Mesenchymal stem cell (in vitro differentiated cells and primary cell): ENCODE measurements around the gene NFATC2IP.
"Not testable (repeated sequence)": the region's sequence is repeated elsewhere in the genome, so short reads cannot be mapped to it uniquely, and the experiment has no call there.

Experiments
- DNase-seq: peaks from one replicate; pipeline ENCODE4 v3.0.0-alpha.2; 2013
- H2AFZ ChIP-seq: one replicate; pipeline ENCODE4 v1.6.1; 2013; ENCODE audit warnings: low read depth, mild to moderate bottlenecking, control low read depth, inconsistent platforms, low read length, moderate library complexity
- H2AK5ac ChIP-seq: 2 replicates; pipeline ENCODE4 v1.6.1; 2013; ENCODE audit warnings: low read length, moderate library complexity, mild to moderate bottlenecking, inconsistent platforms; ENCODE audit not compliant: severe bottlenecking
- H2BK120ac ChIP-seq: one replicate; pipeline ENCODE4 v1.6.1; 2013; ENCODE audit warnings: low read depth, mild to moderate bottlenecking, inconsistent platforms, low read length, moderate library complexity
- H2BK12ac ChIP-seq, 2 experiments: one replicate each; pipeline ENCODE4 v1.6.1; 2013; ENCODE audit warnings: inconsistent platforms in 2 of 2, low read length in 2 of 2, mild to moderate bottlenecking in 2 of 2, moderate library complexity in 2 of 2, control low read depth in 1 of 2
- H2BK15ac ChIP-seq: one replicate; pipeline ENCODE4 v1.6.1; 2013; ENCODE audit warnings: mild to moderate bottlenecking, low read depth, inconsistent platforms; ENCODE audit not compliant: poor library complexity, severe bottlenecking
- H2BK5ac ChIP-seq: 2 replicates; pipeline ENCODE4 v1.6.1; 2013; ENCODE audit warnings: low read depth, mild to moderate bottlenecking, low read length, control low read depth, inconsistent platforms; ENCODE audit not compliant: poor library complexity, severe bottlenecking
- H3K14ac ChIP-seq, 2 experiments: one replicate each; pipeline ENCODE4 v1.6.1; 2013; ENCODE audit warnings: inconsistent platforms in 2 of 2, low read length in 2 of 2, control low read depth in 1 of 2, mild to moderate bottlenecking in 1 of 2, moderate library complexity in 1 of 2
- H3K18ac ChIP-seq, 2 experiments: one replicate each; pipeline ENCODE4 v1.6.1; 2013; ENCODE audit warnings: inconsistent platforms in 2 of 2, low read length in 2 of 2, control low read depth in 1 of 2, low read depth in 1 of 2, mild to moderate bottlenecking in 1 of 2
- H3K23ac ChIP-seq, 2 experiments: one replicate each; pipeline ENCODE4 v1.6.1; 2013; ENCODE audit warnings: inconsistent platforms in 2 of 2, low read length in 2 of 2, mild to moderate bottlenecking in 2 of 2, moderate library complexity in 2 of 2, control low read depth in 1 of 2
- H3K27ac ChIP-seq: 2 replicates; pipeline ENCODE4 v1.5.1; 2013; ENCODE audit warnings: mild to moderate bottlenecking, moderate library complexity, low read length, control low read depth, inconsistent platforms; ENCODE audit not compliant: poor library complexity, severe bottlenecking
- H3K27me3 ChIP-seq, 2 experiments: 2 replicates each; pipeline versions ENCODE4 v1.6.1 to v1.7.0; 2013; ENCODE audit warnings: low read length in 2 of 2, mild to moderate bottlenecking in 2 of 2, moderate library complexity in 2 of 2, control low read depth in 1 of 2, inconsistent platforms in 1 of 2; ENCODE audit not compliant: control insufficient read depth in 1 of 2, insufficient read depth in 1 of 2
- H3K36me3 ChIP-seq, 2 experiments: 2 replicates each; pipeline versions ENCODE4 v1.6.1 to v1.7.0; 2013; ENCODE audit warnings: low read length in 2 of 2, control low read depth in 1 of 2, inconsistent platforms in 1 of 2, low read depth in 1 of 2, mild to moderate bottlenecking in 1 of 2; ENCODE audit not compliant: insufficient read depth in 2 of 2, control insufficient read depth in 1 of 2
- H3K4ac ChIP-seq, 2 experiments: one replicate each; pipeline ENCODE4 v1.6.1; 2013; ENCODE audit warnings: inconsistent platforms in 2 of 2, low read length in 2 of 2, mild to moderate bottlenecking in 2 of 2, moderate library complexity in 2 of 2, control low read depth in 1 of 2, low read depth in 1 of 2
- H3K4me1 ChIP-seq: 2 replicates; pipeline ENCODE4 v1.6.1; 2013; ENCODE audit warnings: low read depth, low read length, control low read depth; ENCODE audit not compliant: control insufficient read depth, insufficient read depth
- H3K4me2 ChIP-seq: 2 replicates; pipeline ENCODE4 v1.6.1; 2013; ENCODE audit warnings: low read length, mild to moderate bottlenecking, inconsistent platforms; ENCODE audit not compliant: poor library complexity, severe bottlenecking
- H3K4me3 ChIP-seq, 2 experiments: 2 replicates each; pipeline versions ENCODE4 v1.5.1 to v1.7.0; 2013; ENCODE audit warnings: low read length in 2 of 2, mild to moderate bottlenecking in 2 of 2, control low read depth in 1 of 2, low read depth in 1 of 2; ENCODE audit not compliant: insufficient read depth in 1 of 2
- H3K79me1 ChIP-seq: replicated peaks from 2 replicates; pipeline ENCODE4 v1.6.1; 2013; ENCODE audit warnings: mild to moderate bottlenecking, control low read depth, low read length, inconsistent platforms; ENCODE audit not compliant: poor library complexity, severe bottlenecking
- H3K9ac ChIP-seq: 2 replicates; pipeline ENCODE4 v1.7.0; 2013; ENCODE audit warnings: mild to moderate bottlenecking, low read length, moderate library complexity
- H3K9me3 ChIP-seq: 2 replicates; pipeline ENCODE4 v1.7.0; 2013; ENCODE audit warnings: mild to moderate bottlenecking, low read length; ENCODE audit not compliant: control insufficient read depth
- H4K8ac ChIP-seq: one replicate; pipeline ENCODE4 v1.6.1; 2013; ENCODE audit warnings: inconsistent platforms, mild to moderate bottlenecking, low read length, moderate library complexity
- H4K91ac ChIP-seq: one replicate; pipeline ENCODE4 v1.6.1; 2013; ENCODE audit warnings: mild to moderate bottlenecking, low read length, inconsistent platforms
- WGBS: methylation state at CpG from one replicate; pipeline ENCODE4 v1.1.7; 2013; ENCODE audit warnings: mixed read lengths; 5-methylcytosine and 5-hydroxymethylcytosine counted together

The NFATC2IP gene

GRCh38 chr16:28977703-28978662, 27.2 kb downstream of the NFATC2IP start:
- Histone ChIP-seq H3K4me2 (no peak overlapping the region), H3K23ac (no peak overlapping the region), H3K4me1 (peaks cover 5% of the 10 kb centered on the region), H2BK120ac (no peak overlapping the region), H2AK5ac (no peak overlapping the region), H2BK5ac (no peak overlapping the region), H3K4ac (no peak overlapping the region), H3K79me1 (peaks cover 46% of the 10 kb centered on the region), H3K14ac (no peak overlapping the region), H4K91ac (no peak overlapping the region), H3K4me3 (no peak overlapping the region), H2BK12ac (no peak overlapping the region), H3K27me3 (no peaks in the 10 kb centered on the region), H2BK15ac (no peak overlapping the region), H3K27ac (no peak overlapping the region), H4K8ac (no peak overlapping the region), H3K9me3 (peaks cover 3% of the 10 kb centered on the region), H2AFZ (no peak overlapping the region), H3K9ac (no peak overlapping the region), H3K18ac (no peak overlapping the region), H3K36me3 (peaks cover 48 to 58% of the 10 kb centered on the region in 2 experiments)
- DNase-seq, result no peak
- whole genome bisulfite sequencing, result 91% methylated on average over 11 of the region's 11 CpGs

- not testable (repeated sequence) for H3K23ac ChIP-seq, H4K8ac ChIP-seq
- WGBS, result 100% methylated on average over 7 of the region's 7 CpGs
These were observed 29.6 kb downstream of the NFATC2IP start for GRCh38 chr16:28980330-28980729.

GRCh38 chr16:28980929-28981328, 30.2 kb downstream of the NFATC2IP start:
- H3K18ac ChIP-seq, result no peak overlapping the region
- H3K14ac ChIP-seq, result no peak overlapping the region
- H3K36me3 ChIP-seq, result peaks cover 77 to 78% of the 10 kb centered on the region in 2 experiments
- H2BK15ac ChIP-seq, result no peak overlapping the region
- no peak overlapping the region for H2BK5ac ChIP-seq
- H3K9ac ChIP-seq, result no peak overlapping the region
- H2AFZ ChIP-seq, result no peak overlapping the region
- H3K4ac ChIP-seq, result no peak overlapping the region
- no peaks in the 10 kb centered on the region for H3K27me3 ChIP-seq
- DNase-seq, result no peak
- H3K4me2 ChIP-seq, result no peak overlapping the region
- H3K9me3 ChIP-seq, result peaks cover 3% of the 10 kb centered on the region
- WGBS, result 95% methylated on average over 7 of the region's 7 CpGs
- no peak overlapping the region for H4K8ac ChIP-seq
- no peak overlapping the region for H2AK5ac ChIP-seq
- H4K91ac ChIP-seq, result no peak overlapping the region
- no peak overlapping the region for H3K23ac ChIP-seq
- no peak overlapping the region for H3K4me3 ChIP-seq
- no peak overlapping the region for H2BK12ac ChIP-seq
- no peak overlapping the region for H3K27ac ChIP-seq
- H3K79me1 ChIP-seq, result peaks cover 42% of the 10 kb centered on the region
- H2BK120ac ChIP-seq, result no peak overlapping the region
- H3K4me1 ChIP-seq, result no peaks in the 10 kb centered on the region

More at GRCh38 chr16:28980330-28980729, 29.6 kb downstream of the NFATC2IP start:
- not testable (repeated sequence) for H3K18ac ChIP-seq, H2AK5ac ChIP-seq, H2BK12ac ChIP-seq, H3K4me1 ChIP-seq, H2AFZ ChIP-seq, H3K4me3 ChIP-seq, H2BK15ac ChIP-seq, H3K4me2 ChIP-seq, H3K27me3 ChIP-seq, H3K27ac ChIP-seq, H3K9me3 ChIP-seq, H3K4ac ChIP-seq, H2BK120ac ChIP-seq, H3K9ac ChIP-seq, H3K14ac ChIP-seq, DNase-seq, H4K91ac ChIP-seq, H2BK5ac ChIP-seq
- Histone ChIP-seq H3K36me3 (peaks cover 71 to 72% of the 10 kb centered on the region in 2 experiments), H3K79me1 (peaks cover 46% of the 10 kb centered on the region)

- Histone ChIP-seq H2BK12ac (no peak overlapping the region), H4K91ac (no peak overlapping the region), H3K9ac (no peak overlapping the region), H3K4me1 (no peaks in the 10 kb centered on the region), H3K36me3 (peaks cover 80 to 83% of the 10 kb centered on the region in 2 experiments), H3K4me3 (no peak overlapping the region), H3K27me3 (no peaks in the 10 kb centered on the region), H2BK5ac (no peak overlapping the region), H3K4ac (no peak overlapping the region), H3K79me1 (peaks cover 42% of the 10 kb centered on the region), H2AFZ (no peak overlapping the region), H2BK15ac (no peak overlapping the region), H3K27ac (no peak overlapping the region), H2BK120ac (no peak overlapping the region), H4K8ac (no peak overlapping the region), H3K9me3 (peaks cover 5% of the 10 kb centered on the region), H2AK5ac (no peak overlapping the region), H3K4me2 (no peak overlapping the region), H3K23ac (no peak overlapping the region), H3K18ac (no peak overlapping the region), H3K14ac (no peak overlapping the region)
- no peak for DNase-seq
- WGBS, result 81% methylated on average over 10 of the region's 12 CpGs
These were observed 30.8 kb downstream of the NFATC2IP start for GRCh38 chr16:28981517-28981916.
